ENCODE measurements around the gene AIP. TPM values are rescaled to one million over a fixed set of nuclear protein-coding genes. Genes with fewer than 3 reads are reported as not detected.

AIP gene
- total and polyA plus RNA-seq, 9 of the 15 experiments (the other 6 are each of a cell fraction or from before 2014, with no cell fraction given), result 5.2 to 92.5 (median 52.7) TPM

DNA sequence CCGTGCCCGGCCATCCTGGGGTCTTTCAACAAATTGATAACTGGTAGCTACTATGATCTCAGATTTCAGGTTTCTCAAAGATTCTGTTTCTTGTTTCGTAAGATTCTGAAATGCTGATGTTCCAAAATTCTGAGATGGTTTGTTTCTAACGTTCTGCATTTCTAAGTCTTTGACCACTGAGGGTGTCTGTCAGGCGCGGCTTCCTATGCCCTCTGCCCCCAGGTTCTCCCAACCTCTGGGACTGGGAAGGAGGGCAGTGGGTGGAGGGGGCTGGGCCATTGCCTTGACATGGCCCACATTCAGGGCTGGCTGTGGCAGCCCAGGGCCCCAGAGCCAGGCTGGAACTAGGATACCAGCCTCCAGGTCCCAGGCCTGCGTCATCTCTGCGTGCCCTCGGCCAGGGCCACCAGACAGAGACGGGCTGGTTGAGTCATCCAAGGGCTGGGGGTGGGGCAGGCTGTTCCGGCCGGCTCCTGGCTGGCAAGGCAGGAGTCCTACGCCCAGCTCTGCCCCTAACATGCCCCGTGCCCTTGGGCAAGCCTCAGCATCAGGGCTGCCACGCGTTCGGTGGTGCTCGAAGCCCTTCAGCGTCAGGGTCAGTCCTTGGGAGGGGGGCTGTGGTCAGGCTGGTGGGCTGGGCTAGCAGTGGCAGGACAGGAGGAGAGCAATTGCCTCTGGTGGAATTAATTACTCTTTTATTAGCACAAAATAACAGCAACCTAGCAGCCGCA is 19.0 kb upstream of the AIP start (continued):
- TF ChIP-seq, protein P1, sequence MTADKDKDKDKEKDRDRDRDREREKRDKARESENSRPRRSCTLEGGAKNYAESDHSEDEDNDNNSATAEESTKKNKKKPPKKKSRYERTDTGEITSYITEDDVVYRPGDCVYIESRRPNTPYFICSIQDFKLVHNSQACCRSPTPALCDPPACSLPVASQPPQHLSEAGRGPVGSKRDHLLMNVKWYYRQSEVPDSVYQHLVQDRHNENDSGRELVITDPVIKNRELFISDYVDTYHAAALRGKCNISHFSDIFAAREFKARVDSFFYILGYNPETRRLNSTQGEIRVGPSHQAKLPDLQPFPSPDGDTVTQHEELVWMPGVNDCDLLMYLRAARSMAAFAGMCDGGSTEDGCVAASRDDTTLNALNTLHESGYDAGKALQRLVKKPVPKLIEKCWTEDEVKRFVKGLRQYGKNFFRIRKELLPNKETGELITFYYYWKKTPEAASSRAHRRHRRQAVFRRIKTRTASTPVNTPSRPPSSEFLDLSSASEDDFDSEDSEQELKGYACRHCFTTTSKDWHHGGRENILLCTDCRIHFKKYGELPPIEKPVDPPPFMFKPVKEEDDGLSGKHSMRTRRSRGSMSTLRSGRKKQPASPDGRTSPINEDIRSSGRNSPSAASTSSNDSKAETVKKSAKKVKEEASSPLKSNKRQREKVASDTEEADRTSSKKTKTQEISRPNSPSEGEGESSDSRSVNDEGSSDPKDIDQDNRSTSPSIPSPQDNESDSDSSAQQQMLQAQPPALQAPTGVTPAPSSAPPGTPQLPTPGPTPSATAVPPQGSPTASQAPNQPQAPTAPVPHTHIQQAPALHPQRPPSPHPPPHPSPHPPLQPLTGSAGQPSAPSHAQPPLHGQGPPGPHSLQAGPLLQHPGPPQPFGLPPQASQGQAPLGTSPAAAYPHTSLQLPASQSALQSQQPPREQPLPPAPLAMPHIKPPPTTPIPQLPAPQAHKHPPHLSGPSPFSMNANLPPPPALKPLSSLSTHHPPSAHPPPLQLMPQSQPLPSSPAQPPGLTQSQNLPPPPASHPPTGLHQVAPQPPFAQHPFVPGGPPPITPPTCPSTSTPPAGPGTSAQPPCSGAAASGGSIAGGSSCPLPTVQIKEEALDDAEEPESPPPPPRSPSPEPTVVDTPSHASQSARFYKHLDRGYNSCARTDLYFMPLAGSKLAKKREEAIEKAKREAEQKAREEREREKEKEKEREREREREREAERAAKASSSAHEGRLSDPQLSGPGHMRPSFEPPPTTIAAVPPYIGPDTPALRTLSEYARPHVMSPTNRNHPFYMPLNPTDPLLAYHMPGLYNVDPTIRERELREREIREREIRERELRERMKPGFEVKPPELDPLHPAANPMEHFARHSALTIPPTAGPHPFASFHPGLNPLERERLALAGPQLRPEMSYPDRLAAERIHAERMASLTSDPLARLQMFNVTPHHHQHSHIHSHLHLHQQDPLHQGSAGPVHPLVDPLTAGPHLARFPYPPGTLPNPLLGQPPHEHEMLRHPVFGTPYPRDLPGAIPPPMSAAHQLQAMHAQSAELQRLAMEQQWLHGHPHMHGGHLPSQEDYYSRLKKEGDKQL (CRISPR knock-in tag; IDR thresholded peaks at IDR 0.05; ENCODE audit: borderline replicate concordance), result peak; percentile 41; the same call in 1 of the 2 replicates
- TF ChIP-seq ASH1L (IDR thresholded peaks at IDR 0.05; ENCODE audit: borderline replicate concordance, low read depth, partially characterized antibody) (no peak), HDAC2 (IDR thresholded peaks at IDR 0.05) (no peak), CBFA2T3 (IDR thresholded peaks at IDR 0.05) (no peak), PRPF4 (IDR thresholded peaks at IDR 0.05; ENCODE audit: insufficient read depth, low read depth, low read length, poor library complexity, severe bottlenecking) (no peak), ZNF316 (IDR thresholded peaks at IDR 0.05) (peak; percentile 79), KDM2B (CRISPR knock-in tag; IDR thresholded peaks at IDR 0.05) (no peak), SNIP1 (IDR thresholded peaks at IDR 0.05; ENCODE audit: low read depth) (no peak), ZNF311 (CRISPR knock-in tag; IDR thresholded peaks at IDR 0.05) (peak; percentile 27; the same call in 1 of the 2 replicates), LEF1 (IDR thresholded peaks at IDR 0.05) (0 out of 2 replicates have a peak, but pooled peaks have one; percentile 30), POLR3G (IDR thresholded peaks at IDR 0.05; ENCODE audit: extremely low read depth, insufficient read length, insufficient replicate concordance) (no peak), HMG20A (CRISPR knock-in tag; conservative IDR thresholded peaks at IDR 0.05) (no peak)
- TF ChIP-seq, protein P2, sequence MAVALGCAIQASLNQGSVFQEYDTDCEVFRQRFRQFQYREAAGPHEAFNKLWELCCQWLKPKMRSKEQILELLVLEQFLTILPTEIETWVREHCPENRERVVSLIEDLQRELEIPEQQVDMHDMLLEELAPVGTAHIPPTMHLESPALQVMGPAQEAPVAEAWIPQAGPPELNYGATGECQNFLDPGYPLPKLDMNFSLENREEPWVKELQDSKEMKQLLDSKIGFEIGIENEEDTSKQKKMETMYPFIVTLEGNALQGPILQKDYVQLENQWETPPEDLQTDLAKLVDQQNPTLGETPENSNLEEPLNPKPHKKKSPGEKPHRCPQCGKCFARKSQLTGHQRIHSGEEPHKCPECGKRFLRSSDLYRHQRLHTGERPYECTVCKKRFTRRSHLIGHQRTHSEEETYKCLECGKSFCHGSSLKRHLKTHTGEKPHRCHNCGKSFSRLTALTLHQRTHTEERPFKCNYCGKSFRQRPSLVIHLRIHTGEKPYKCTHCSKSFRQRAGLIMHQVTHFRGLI (CRISPR knock-in tag; IDR thresholded peaks at IDR 0.05), result no peak
- TF ChIP-seq, protein P3, sequence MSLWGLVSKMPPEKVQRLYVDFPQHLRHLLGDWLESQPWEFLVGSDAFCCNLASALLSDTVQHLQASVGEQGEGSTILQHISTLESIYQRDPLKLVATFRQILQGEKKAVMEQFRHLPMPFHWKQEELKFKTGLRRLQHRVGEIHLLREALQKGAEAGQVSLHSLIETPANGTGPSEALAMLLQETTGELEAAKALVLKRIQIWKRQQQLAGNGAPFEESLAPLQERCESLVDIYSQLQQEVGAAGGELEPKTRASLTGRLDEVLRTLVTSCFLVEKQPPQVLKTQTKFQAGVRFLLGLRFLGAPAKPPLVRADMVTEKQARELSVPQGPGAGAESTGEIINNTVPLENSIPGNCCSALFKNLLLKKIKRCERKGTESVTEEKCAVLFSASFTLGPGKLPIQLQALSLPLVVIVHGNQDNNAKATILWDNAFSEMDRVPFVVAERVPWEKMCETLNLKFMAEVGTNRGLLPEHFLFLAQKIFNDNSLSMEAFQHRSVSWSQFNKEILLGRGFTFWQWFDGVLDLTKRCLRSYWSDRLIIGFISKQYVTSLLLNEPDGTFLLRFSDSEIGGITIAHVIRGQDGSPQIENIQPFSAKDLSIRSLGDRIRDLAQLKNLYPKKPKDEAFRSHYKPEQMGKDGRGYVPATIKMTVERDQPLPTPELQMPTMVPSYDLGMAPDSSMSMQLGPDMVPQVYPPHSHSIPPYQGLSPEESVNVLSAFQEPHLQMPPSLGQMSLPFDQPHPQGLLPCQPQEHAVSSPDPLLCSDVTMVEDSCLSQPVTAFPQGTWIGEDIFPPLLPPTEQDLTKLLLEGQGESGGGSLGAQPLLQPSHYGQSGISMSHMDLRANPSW (CRISPR knock-in tag; IDR thresholded peaks at IDR 0.05), result 0 out of 2 replicates have a peak, but pooled peaks have one; percentile 52
- TF ChIP-seq, protein P4, sequence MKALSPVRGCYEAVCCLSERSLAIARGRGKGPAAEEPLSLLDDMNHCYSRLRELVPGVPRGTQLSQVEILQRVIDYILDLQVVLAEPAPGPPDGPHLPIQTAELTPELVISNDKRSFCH (CRISPR knock-in tag; IDR thresholded peaks at IDR 0.05), result no peak
- TF ChIP-seq, protein P4 (tag; IDR thresholded peaks at IDR 0.05), result peak; percentile 88

Measured in K562 (cell line).